Keratinocyte (primary cell): ENCODE data around the gene PRKAG2. TPM values are rescaled to one million over a fixed set of nuclear protein-coding genes. Genes with fewer than 3 reads are reported as not detected.

Experiments used
- DNase-seq: peaks from one replicate; pipeline ENCODE4 v3.0.0-alpha.2; 2011; ENCODE audit warnings: low read depth, missing footprints, low spot score
- FAIRE-seq: peaks from 2 replicates; lab custom pipeline; 2011; peaks lifted over from hg19 to GRCh38; lab: Jason Lieb, UNC
- H2AFZ ChIP-seq: 2 replicates; pipeline ENCODE4 v1.6.0; 2012; ENCODE audit warnings: low read length, control low read depth, inconsistent platforms; ENCODE audit not compliant: control insufficient read depth
- H3K27ac ChIP-seq: 2 replicates; pipeline ENCODE4 v1.5.1; 2011; ENCODE audit warnings: low read length; ENCODE audit not compliant: control insufficient read depth, insufficient read depth
- H3K27me3 ChIP-seq: 3 replicates; pipeline ENCODE4 v1.6.0; 2011; ENCODE audit warnings: low read length; ENCODE audit not compliant: control insufficient read depth, insufficient read depth; ENCODE audit errors: extremely low read depth
- H3K36me3 ChIP-seq, 2 experiments: 2 replicates in 1 of 2; 3 replicates in 1 of 2; pipeline ENCODE4 v1.5.1; 2011; ENCODE audit warnings: low read length in 2 of 2, mild to moderate bottlenecking in 1 of 2; ENCODE audit not compliant: control insufficient read depth in 2 of 2, insufficient read depth in 2 of 2; ENCODE audit errors: extremely low read depth in 1 of 2
- H3K4me1 ChIP-seq: 3 replicates; pipeline ENCODE4 v1.5.1; 2011; ENCODE audit warnings: low read length; ENCODE audit not compliant: control insufficient read depth, insufficient read depth; ENCODE audit errors: extremely low read depth
- H3K4me2 ChIP-seq: 3 replicates; pipeline ENCODE4 v1.6.0; 2011; ENCODE audit warnings: low read depth, low read length; ENCODE audit not compliant: control insufficient read depth, insufficient read depth; ENCODE audit errors: extremely low read depth
- H3K4me3 ChIP-seq, 3 experiments: fragments of 200-600 bp in 1 of 3; sonication (generic) in 1 of 3; 2 replicates in 2 of 3; 3 replicates in 1 of 3; pipeline ENCODE4 v1.5.1; 2011 to 2016; ENCODE audit warnings: low read length in 3 of 3, mild to moderate bottlenecking in 3 of 3, control low read depth in 2 of 3, inconsistent platforms in 1 of 3, low read depth in 1 of 3, mixed read lengths in 1 of 3, mixed run types in 1 of 3, moderate library complexity in 1 of 3; ENCODE audit not compliant: control insufficient read depth in 2 of 3, insufficient read depth in 2 of 3; ENCODE audit errors: extremely low read depth in 1 of 3
- H3K79me2 ChIP-seq: 2 replicates; pipeline ENCODE4 v1.6.0; 2012; ENCODE audit warnings: low read length; ENCODE audit not compliant: control insufficient read depth, insufficient read depth
- H3K9ac ChIP-seq: 3 replicates; pipeline ENCODE4 v1.6.0; 2011; ENCODE audit warnings: low read length; ENCODE audit not compliant: control insufficient read depth, insufficient read depth; ENCODE audit errors: extremely low read depth
- H3K9me1 ChIP-seq: 3 replicates; pipeline ENCODE4 v1.6.0; 2011; ENCODE audit warnings: low read length; ENCODE audit not compliant: control insufficient read depth, insufficient read depth; ENCODE audit errors: extremely low read depth
- H3K9me3 ChIP-seq: 2 replicates; pipeline ENCODE4 v1.5.1; 2012; ENCODE audit warnings: low read depth, low read length; ENCODE audit not compliant: control insufficient read depth
- H4K20me1 ChIP-seq: 3 replicates; pipeline ENCODE4 v1.6.0; 2011; ENCODE audit warnings: low read length; ENCODE audit not compliant: control insufficient read depth, insufficient read depth; ENCODE audit errors: extremely low read depth
- CTCF ChIP-seq, 3 experiments: IDR thresholded peaks in 1 of 3; conservative IDR thresholded peaks in 1 of 3; optimal IDR thresholded peaks in 1 of 3; 2 replicates in 2 of 3; 3 replicates in 1 of 3; pipeline versions ENCODE3 to v1.5.1; 2011; ENCODE audit warnings: low read length in 3 of 3, mild to moderate bottlenecking in 3 of 3, moderate library complexity in 2 of 3, control low read depth in 1 of 3, inconsistent platforms in 1 of 3; ENCODE audit not compliant: insufficient read depth in 2 of 3; ENCODE audit errors: extremely low read depth in 1 of 3
- EZH2 ChIP-seq: IDR thresholded peaks from one replicate; pipeline ENCODE4 v1.6.1; 2012; ENCODE audit warnings: inconsistent platforms, mild to moderate bottlenecking, low read length, moderate library complexity
- dilution Hi-C: fragments of 300-500 bp; cut with MboI; formaldehyde crosslinking; loops from one replicate; pipeline ENCODE4 v1.7.0; 2020; ENCODE audit warnings: low sequenced_read_pairs; ENCODE audit not compliant: extremely low pct_ligation_motif_present
- polyA plus RNA-seq, 5 experiments: library from polyadenylated mRNA; depleted of rRNA in 3 of 5; stranded (reverse) in 3 of 5; stranded (forward) in 1 of 5; unstranded in 1 of 5; fragments of >200 nt; gene quantifications; 1 replicate in 1 of 5; 2 replicates in 3 of 5; 3 replicates in 1 of 5; pipeline versions ENCODE4 v1.2.1 to v1.2.3, GENCODE V29; 2011 to 2012; ENCODE audit warnings: missing spikeins in 2 of 5, low read depth in 1 of 5, low replicate concordance in 1 of 5

The PRKAG2 gene
- polyA plus RNA-seq, 1 donor (not counting 4 experiments of a cell fraction or from before 2014, with no cell fraction given): 39.5 TPM

- no peak overlapping the region for H3K9ac ChIP-seq
- no peaks in the 10 kb centered on the region for H3K9me1 ChIP-seq
- H4K20me1 ChIP-seq: no peaks in the 10 kb centered on the region
- peak; percentile 84 for FAIRE-seq
- H3K4me3 ChIP-seq: no peak overlapping the region
- dilution Hi-C loops: no loop called here
- H2AFZ ChIP-seq: peak overlapping the region; percentile 79
- H3K9me3 ChIP-seq: no peaks in the 10 kb centered on the region
- peaks cover 21% of the 10 kb centered on the region for H3K4me1 ChIP-seq
- no peak overlapping the region for H3K27ac ChIP-seq
- TF ChIP-seq CTCF (optimal IDR thresholded peaks at IDR 0.05 in 1 of 3, IDR thresholded peaks at IDR 0.05 in 1 of 3, conservative IDR thresholded peaks at IDR 0.05 in 1 of 3; ENCODE audit: extremely low read depth in 1 of 3, insufficient read depth in 2 of 3, low read length in 3 of 3): no peak
- no peaks in the 10 kb centered on the region for H3K27me3 ChIP-seq
- no peaks in the 10 kb centered on the region for H3K36me3 ChIP-seq
- peak overlapping the region; percentile 77 for H3K4me2 ChIP-seq
- no peak for DNase-seq
- no peaks in the 10 kb centered on the region for H3K79me2 ChIP-seq
These were observed 196.1 kb downstream of the PRKAG2 start for GRCh38 chr7:151680810-151681209.

- Histone ChIP-seq H3K4me1 (peaks cover 21% of the 10 kb centered on the region), H3K9me3 (no peaks in the 10 kb centered on the region), H3K27ac (no peak overlapping the region), H3K9me1 (no peaks in the 10 kb centered on the region), H3K9ac (no peak overlapping the region), H3K4me3 (no peak overlapping the region), H2AFZ (peak overlapping the region; percentile 79), H3K79me2 (no peaks in the 10 kb centered on the region), H3K4me2 (peak overlapping the region; percentile 77), H4K20me1 (no peaks in the 10 kb centered on the region), H3K27me3 (no peaks in the 10 kb centered on the region), H3K36me3 (no peaks in the 10 kb centered on the region)
- peak; percentile 97 for FAIRE-seq
- dilution Hi-C loops: no loop called here
- TF ChIP-seq EZH2: no peak
- no peak for TF ChIP-seq CTCF (optimal IDR thresholded peaks at IDR 0.05 in 1 of 3, IDR thresholded peaks at IDR 0.05 in 1 of 3, conservative IDR thresholded peaks at IDR 0.05 in 1 of 3; ENCODE audit: extremely low read depth in 1 of 3, insufficient read depth in 2 of 3, low read length in 3 of 3)
- DNase-seq: peak; percentile 62
These were observed 196.9 kb downstream of the PRKAG2 start for GRCh38 chr7:151679881-151680612.
